Smooth muscle cell (in vitro differentiated cells): ENCODE results near the gene FGF18. TPM values are rescaled to one million over a fixed set of nuclear protein-coding genes. Genes with fewer than 3 reads are reported as not detected.

ENCODE experiments used
- DNase-seq: peaks from one replicate; lab custom pipeline; 2025; ENCODE audit not compliant: unreplicated experiment; lab: John Stamatoyannopoulos, UW
- H2AFZ ChIP-seq: fragments of 200-600 bp; sonication (generic); 2 replicates; pipeline ENCODE4 v1.6.0; 2016; ENCODE audit warnings: antibody characterized with exemption, low read depth, mild to moderate bottlenecking
- H3F3A ChIP-seq: fragments of 200-600 bp; sonication (generic); 2 replicates; pipeline ENCODE4 v1.6.0; 2017; ENCODE audit warnings: antibody characterized with exemption, low read depth
- H3K27ac ChIP-seq: fragments of 200-600 bp; sonication (generic); 2 replicates; pipeline ENCODE4 v1.5.1; 2016; ENCODE audit warnings: low read depth, mild to moderate bottlenecking
- H3K27me3 ChIP-seq: fragments of 200-600 bp; sonication (generic); 2 replicates; pipeline ENCODE4 v1.6.1; 2016; ENCODE audit warnings: low read depth, mild to moderate bottlenecking
- H3K36me3 ChIP-seq: fragments of 200-600 bp; sonication (generic); 2 replicates; pipeline ENCODE4 v1.5.1; 2016; ENCODE audit warnings: low read depth
- H3K4me1 ChIP-seq: fragments of 200-600 bp; sonication (generic); 2 replicates; pipeline ENCODE4 v1.5.1; 2016; ENCODE audit warnings: low read depth
- H3K4me2 ChIP-seq: fragments of 200-600 bp; sonication (generic); 2 replicates; pipeline ENCODE4 v1.6.0; 2016; ENCODE audit warnings: mild to moderate bottlenecking
- H3K4me3 ChIP-seq: fragments of 200-600 bp; sonication (generic); 2 replicates; pipeline ENCODE4 v1.5.1; 2016; ENCODE audit warnings: mild to moderate bottlenecking
- H3K79me2 ChIP-seq: fragments of 200-600 bp; sonication (generic); 2 replicates; pipeline ENCODE4 v1.6.0; 2016; ENCODE audit warnings: low read depth, mild to moderate bottlenecking
- H3K9ac ChIP-seq: fragments of 200-600 bp; sonication (generic); 2 replicates; pipeline ENCODE4 v1.6.0; 2016; ENCODE audit warnings: low read depth
- H3K9me3 ChIP-seq: fragments of 200-600 bp; sonication (generic); replicated peaks from 2 replicates; pipeline ENCODE4 v1.5.1; 2016; ENCODE audit warnings: low read depth
- H4K20me1 ChIP-seq: fragments of 200-600 bp; sonication (generic); 2 replicates; pipeline ENCODE4 v1.6.0; 2016; ENCODE audit warnings: low read depth
- WGBS: methylation state at CpG from one replicate; pipeline ENCODE4 v1.1.7; 2016; ENCODE audit warnings: low lambda C conversion rate; 5-methylcytosine and 5-hydroxymethylcytosine counted together
- polyA plus RNA-seq: library from polyadenylated mRNA; unstranded; fragments of >200 nt; fragmentation: Nextera tagmentation; extraction: Ambion mirVana; gene quantifications from 2 replicates; pipeline ENCODE4 v1.2.1, GENCODE V29; 2016
- total RNA-seq: library from RNA; depleted of rRNA; stranded (reverse); fragments of >200 nt; gene quantifications from 2 replicates; pipeline ENCODE4 v1.2.3, GENCODE V29; 2014
- TF ChIP-seq, protein P1 (sequence below): fragments of 200-600 bp; sonication (generic); IDR thresholded peaks from 2 replicates; pipeline ENCODE4 v1.5.1; 2017; ENCODE audit warnings: borderline replicate concordance, mild to moderate bottlenecking, antibody characterized with exemption; ENCODE audit not compliant: insufficient read depth, poor library complexity, severe bottlenecking

The FGF18 gene
- total and polyA plus RNA-seq, 2 experiments from 2014 or later: 0.21 TPM; not detected in 1

DNA sequence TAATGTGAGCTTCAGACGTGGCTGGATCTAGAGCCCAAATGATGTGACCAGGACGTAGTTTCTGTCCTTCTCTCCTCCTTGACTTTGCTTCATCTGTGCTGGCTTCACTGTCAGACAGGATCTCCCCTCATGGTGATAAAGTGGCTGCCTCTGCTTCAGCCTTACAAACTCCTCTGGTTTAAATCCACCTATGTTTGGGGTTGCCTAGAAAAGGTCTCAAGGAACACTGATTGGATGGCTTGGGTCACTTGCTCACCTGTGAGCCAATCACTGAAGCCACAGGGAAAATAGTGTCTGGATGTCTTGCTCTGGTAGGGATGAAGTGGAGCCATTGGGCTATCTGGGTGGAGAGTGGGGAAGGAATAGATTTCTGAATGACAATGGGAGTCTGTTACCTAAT, 36.1 kb downstream of the FGF18 start:
- H3K79me2 ChIP-seq: no peaks in the 10 kb centered on the region
- H2AFZ ChIP-seq: no peak overlapping the region
- H3K4me2 ChIP-seq: no peak overlapping the region
- H3K27ac ChIP-seq: no peak overlapping the region
- H3F3A ChIP-seq: no peaks in the 10 kb centered on the region
- TF ChIP-seq, protein P1, sequence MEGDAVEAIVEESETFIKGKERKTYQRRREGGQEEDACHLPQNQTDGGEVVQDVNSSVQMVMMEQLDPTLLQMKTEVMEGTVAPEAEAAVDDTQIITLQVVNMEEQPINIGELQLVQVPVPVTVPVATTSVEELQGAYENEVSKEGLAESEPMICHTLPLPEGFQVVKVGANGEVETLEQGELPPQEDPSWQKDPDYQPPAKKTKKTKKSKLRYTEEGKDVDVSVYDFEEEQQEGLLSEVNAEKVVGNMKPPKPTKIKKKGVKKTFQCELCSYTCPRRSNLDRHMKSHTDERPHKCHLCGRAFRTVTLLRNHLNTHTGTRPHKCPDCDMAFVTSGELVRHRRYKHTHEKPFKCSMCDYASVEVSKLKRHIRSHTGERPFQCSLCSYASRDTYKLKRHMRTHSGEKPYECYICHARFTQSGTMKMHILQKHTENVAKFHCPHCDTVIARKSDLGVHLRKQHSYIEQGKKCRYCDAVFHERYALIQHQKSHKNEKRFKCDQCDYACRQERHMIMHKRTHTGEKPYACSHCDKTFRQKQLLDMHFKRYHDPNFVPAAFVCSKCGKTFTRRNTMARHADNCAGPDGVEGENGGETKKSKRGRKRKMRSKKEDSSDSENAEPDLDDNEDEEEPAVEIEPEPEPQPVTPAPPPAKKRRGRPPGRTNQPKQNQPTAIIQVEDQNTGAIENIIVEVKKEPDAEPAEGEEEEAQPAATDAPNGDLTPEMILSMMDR: no peak
- H3K27me3 ChIP-seq: no peaks in the 10 kb centered on the region
- DNase-seq: no peak
- H3K4me1 ChIP-seq: no peaks in the 10 kb centered on the region
- H3K4me3 ChIP-seq: no peak overlapping the region
- H3K9me3 ChIP-seq: no peaks in the 10 kb centered on the region
- WGBS: 89% methylated on average over 2 of the region's 2 CpGs
- no peaks in the 10 kb centered on the region for H4K20me1 ChIP-seq
- H3K9ac ChIP-seq: no peak overlapping the region
- no peaks in the 10 kb centered on the region for H3K36me3 ChIP-seq

DNA sequence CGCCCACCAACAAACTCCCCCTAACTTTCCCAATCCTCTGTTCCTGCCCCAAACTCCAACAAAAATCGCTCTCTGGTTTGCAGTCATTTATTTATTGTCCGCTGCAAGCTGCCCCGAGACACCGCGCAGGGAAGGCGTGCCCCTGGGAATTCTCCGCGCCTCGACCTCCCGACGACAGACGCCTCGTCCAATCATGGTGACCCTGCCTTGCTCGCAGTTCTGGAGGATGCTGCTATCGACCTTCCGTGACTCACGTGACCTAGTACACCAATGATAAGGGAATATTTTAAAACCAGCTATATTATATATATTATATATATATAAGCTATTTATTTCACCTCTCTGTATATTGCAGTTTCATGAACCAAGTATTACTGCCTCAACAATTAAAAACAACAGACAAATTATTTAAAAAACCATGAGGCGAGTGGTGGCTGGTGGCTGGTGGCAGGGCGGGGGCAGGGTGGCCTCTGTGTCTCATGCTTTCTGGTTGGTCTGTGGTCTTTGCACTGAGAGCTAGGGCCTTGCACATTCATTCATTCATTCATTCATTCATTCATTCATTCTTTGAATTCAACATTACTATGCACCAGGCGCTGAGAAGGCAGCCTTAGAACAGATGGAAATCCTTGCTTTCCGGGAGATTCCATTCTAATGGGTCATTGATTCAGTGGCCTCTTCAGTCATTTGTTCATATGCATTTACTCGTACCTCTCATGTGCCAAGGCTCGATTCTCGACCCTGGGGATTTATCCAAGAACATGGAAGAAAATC, 37.9 kb downstream of the FGF18 start:
- WGBS: 96% methylated on average over 25 of the region's 25 CpGs
- Histone ChIP-seq H3K79me2 (no peaks in the 10 kb centered on the region), H3F3A (no peaks in the 10 kb centered on the region), H3K36me3 (no peaks in the 10 kb centered on the region), H3K9me3 (no peaks in the 10 kb centered on the region), H4K20me1 (no peaks in the 10 kb centered on the region), H3K9ac (no peak overlapping the region), H3K4me1 (no peaks in the 10 kb centered on the region), H3K27me3 (no peaks in the 10 kb centered on the region), H2AFZ (no peak overlapping the region), H3K4me3 (no peak overlapping the region), H3K4me2 (no peak overlapping the region), H3K27ac (no peak overlapping the region)
- TF ChIP-seq, protein P1: no peak
- DNase-seq: no peak

DNA sequence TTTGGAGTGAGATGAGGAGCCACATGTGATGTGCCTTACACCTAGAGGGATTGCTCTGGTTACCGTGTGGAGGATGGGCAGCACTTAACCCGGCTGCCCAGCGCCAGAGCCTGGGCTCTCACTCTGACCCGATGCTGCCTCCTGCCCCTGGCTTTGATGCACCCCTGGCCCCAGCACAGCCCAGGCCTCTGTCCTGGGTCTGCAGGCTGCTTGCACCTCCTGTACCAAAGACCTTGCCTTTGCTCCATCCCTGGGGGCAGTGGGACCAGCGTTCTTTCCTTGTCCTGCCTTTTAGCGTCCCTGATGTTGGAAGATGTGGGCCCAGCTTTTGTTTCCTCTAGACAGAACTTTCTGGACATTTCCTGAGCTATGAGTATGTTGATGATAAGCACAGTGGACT, 40.4 kb downstream of the FGF18 start:
- DNase-seq: no peak
- Histone ChIP-seq H3K27me3 (no peaks in the 10 kb centered on the region), H3K27ac (no peak overlapping the region), H3K4me3 (no peak overlapping the region), H2AFZ (no peak overlapping the region), H3K4me2 (no peak overlapping the region), H4K20me1 (no peaks in the 10 kb centered on the region), H3K36me3 (no peaks in the 10 kb centered on the region), H3K9me3 (no peaks in the 10 kb centered on the region), H3K9ac (no peak overlapping the region), H3K4me1 (no peaks in the 10 kb centered on the region), H3F3A (no peaks in the 10 kb centered on the region), H3K79me2 (no peaks in the 10 kb centered on the region)
- TF ChIP-seq, protein P1: no peak
- WGBS: 83% methylated on average over 5 of the region's 6 CpGs
